GM23338 (cell line): ENCODE data around the gene WNT7A. TPM values are rescaled to one million over a fixed set of nuclear protein-coding genes. Genes with fewer than 3 reads are reported as not detected.
A peak's percentile ranks its signal among the peaks of the same experiment; 100 is the strongest.

Experiments used
- ATAC-seq: fragments of 200-7000 bp; cut with Tn5 transposase; 3 replicates; pipeline ENCODE4 v1.9.1; 2020
- DNase-seq: peaks from one replicate; pipeline ENCODE4 v3.0.0-alpha.2; 2015; ENCODE audit warnings: low spot score
- H2AFZ ChIP-seq: fragments of 200-600 bp; sonication (generic); 2 replicates; pipeline ENCODE4 v1.8.0; 2016; ENCODE audit warnings: antibody characterized with exemption, mild to moderate bottlenecking, moderate library complexity
- H3F3A ChIP-seq: fragments of 200-600 bp; sonication (generic); replicated peaks from 2 replicates; pipeline ENCODE4 v1.8.0; 2017; ENCODE audit warnings: antibody characterized with exemption, mixed run types, low read depth
- H3K27ac ChIP-seq: fragments of 200-600 bp; sonication (generic); 2 replicates; pipeline ENCODE4 v1.6.1; 2016; ENCODE audit warnings: low read depth
- H3K27me3 ChIP-seq: fragments of 200-600 bp; sonication (generic); 2 replicates; pipeline ENCODE4 v1.8.0; 2016; ENCODE audit warnings: mild to moderate bottlenecking, mixed run types, moderate library complexity; ENCODE audit not compliant: insufficient read depth
- H3K36me3 ChIP-seq: fragments of 200-600 bp; sonication (generic); 2 replicates; pipeline ENCODE4 v1.8.0; 2016; ENCODE audit warnings: mild to moderate bottlenecking; ENCODE audit not compliant: insufficient read depth
- H3K4me1 ChIP-seq: fragments of 200-600 bp; sonication (generic); 2 replicates; pipeline ENCODE4 v1.8.0; 2016; ENCODE audit warnings: mild to moderate bottlenecking, moderate library complexity; ENCODE audit not compliant: insufficient read depth
- H3K4me2 ChIP-seq: fragments of 200-600 bp; sonication (generic); 2 replicates; pipeline ENCODE4 v1.7.1; 2017; ENCODE audit warnings: mixed run types
- H3K4me3 ChIP-seq: fragments of 200-600 bp; sonication (generic); 2 replicates; pipeline ENCODE4 v1.6.1; 2016; ENCODE audit warnings: mixed run types
- H3K79me2 ChIP-seq: fragments of 200-600 bp; sonication (generic); replicated peaks from 2 replicates; pipeline ENCODE4 v1.8.0; 2017; ENCODE audit warnings: mild to moderate bottlenecking; ENCODE audit not compliant: insufficient read depth
- H3K9me2 ChIP-seq: fragments of 200-600 bp; sonication (generic); 2 replicates; pipeline ENCODE4 v1.8.0; 2017; ENCODE audit not compliant: insufficient read depth
- H4K20me1 ChIP-seq: fragments of 200-600 bp; sonication (generic); replicated peaks from 2 replicates; pipeline ENCODE4 v1.8.0; 2017; ENCODE audit warnings: mild to moderate bottlenecking; ENCODE audit not compliant: insufficient read depth
- H3K27ac Mint-ChIP-seq: 2 replicates; pipeline ENCODE4 v1.8.0; 2020; ENCODE audit warnings: inconsistent platforms, mild to moderate bottlenecking, moderate library complexity, mixed read lengths
- H3K27me3 Mint-ChIP-seq: 3 replicates; pipeline ENCODE4 v1.8.0; 2022; ENCODE audit warnings: low read depth, mild to moderate bottlenecking, moderate library complexity, mixed read lengths, inconsistent platforms; ENCODE audit not compliant: insufficient read depth, poor library complexity
- H3K36me3 Mint-ChIP-seq: 3 replicates; pipeline ENCODE4 v1.8.0; 2021; ENCODE audit warnings: low read depth, mild to moderate bottlenecking, inconsistent platforms, moderate library complexity, mixed read lengths
- H3K4me1 Mint-ChIP-seq: 3 replicates; pipeline ENCODE4 v1.8.0; 2020; ENCODE audit warnings: mild to moderate bottlenecking, inconsistent platforms, mixed read lengths
- H3K4me3 Mint-ChIP-seq: 3 replicates; pipeline ENCODE4 v1.8.0; 2021; ENCODE audit warnings: moderate library complexity, mild to moderate bottlenecking, inconsistent platforms, mixed read lengths
- H3K9me3 Mint-ChIP-seq: 3 replicates; pipeline ENCODE4 v1.8.0; 2020; ENCODE audit warnings: moderate library complexity, mild to moderate bottlenecking, inconsistent platforms, mixed read lengths
- CREB1 ChIP-seq: fragments of 250-450 bp; sonication (Bioruptor Pico); IDR thresholded peaks from 2 replicates; pipeline ENCODE4 v1.5.0; 2020; ENCODE audit warnings: low read depth, mild to moderate bottlenecking, moderate library complexity
- CTCF ChIP-seq, 2 experiments: fragments of 200-600 bp in 1 of 2; sonication (generic) in 1 of 2; conservative IDR thresholded peaks; 2 replicates each; pipeline versions ENCODE4 v1.5.1 to v1.6.1; 2016 to 2017; ENCODE audit warnings: antibody characterized with exemption in 2 of 2, low read depth in 2 of 2, mild to moderate bottlenecking in 2 of 2, moderate library complexity in 1 of 2
- ETS1 ChIP-seq: IDR thresholded peaks from 2 replicates; pipeline ENCODE4 v1.6.1; 2016; ENCODE audit warnings: antibody characterized with exemption
- ZNF114 ChIP-seq: fragments of 250-450 bp; sonication (Bioruptor Pico); IDR thresholded peaks from 2 replicates; pipeline ENCODE4 v1.5.0; 2020; ENCODE audit warnings: mild to moderate bottlenecking, moderate library complexity
- ZNF331 ChIP-seq: fragments of 250-450 bp; sonication (Bioruptor Pico); IDR thresholded peaks from 2 replicates; pipeline ENCODE4 v1.5.0; 2020; ENCODE audit warnings: low read depth, mild to moderate bottlenecking, moderate library complexity
- polyA plus RNA-seq: library from polyadenylated mRNA; unstranded; fragments of >200 nt; fragmentation: Nextera tagmentation; extraction: Ambion mirVana; gene quantifications from 2 replicates; pipeline ENCODE4 v1.2.1, GENCODE V29; 2016
- total RNA-seq: library from RNA; depleted of rRNA; stranded (reverse); fragments of >200 nt; shearing (Covaris generic); gene quantifications from 2 replicates; pipeline ENCODE4 v1.2.3, GENCODE V29; 2014

WNT7A gene
- total and polyA plus RNA-seq, 2 experiments from 2014 or later, result not detected

- H3K79me2 ChIP-seq, result no peaks in the 10 kb centered on the region
- H3F3A ChIP-seq, result no peaks in the 10 kb centered on the region
- no peaks in the 10 kb centered on the region for H4K20me1 ChIP-seq
- no peak for ATAC-seq
- Mint-ChIP-seq H3K9me3 (no peaks in the 10 kb centered on the region), H3K27ac (no peak overlapping the region), H3K27me3 (peaks cover 33% of the 10 kb centered on the region), H3K4me1 (no peaks in the 10 kb centered on the region; the same call in 2 of the 3 replicates), H3K4me3 (no peak overlapping the region), H3K36me3 (no peaks in the 10 kb centered on the region; the same call in 2 of the 3 replicates)
- H3K36me3 ChIP-seq, result no peaks in the 10 kb centered on the region
- H3K9me2 ChIP-seq, result no peaks in the 10 kb centered on the region
- no peak overlapping the region for H3K4me3 ChIP-seq
- no peak overlapping the region for H2AFZ ChIP-seq
- TF ChIP-seq ZNF331, result no peak
- no peak for TF ChIP-seq CTCF (conservative IDR thresholded peaks at IDR 0.05; ENCODE audit: low read depth in 2 of 2)
- peaks cover 32% of the 10 kb centered on the region for H3K27me3 ChIP-seq
- H3K4me2 ChIP-seq, result no peak overlapping the region
- H3K4me1 ChIP-seq, result no peaks in the 10 kb centered on the region
- H3K27ac ChIP-seq, result no peak overlapping the region
- no peak for DNase-seq
Measured at GRCh38 chr3:13885704-13886010, 5.8 kb upstream of the WNT7A start.

- H3K27me3 ChIP-seq, result peaks cover 38% of the 10 kb centered on the region
- no peaks in the 10 kb centered on the region; the same call in 2 of the 3 replicates for H3K36me3 Mint-ChIP-seq
- no peaks in the 10 kb centered on the region for H3K9me3 Mint-ChIP-seq
- peak; percentile 81 for DNase-seq
- no peak overlapping the region for H3K4me3 Mint-ChIP-seq
- peaks cover 32% of the 10 kb centered on the region for H3K27me3 Mint-ChIP-seq
- TF ChIP-seq CTCF (conservative IDR thresholded peaks at IDR 0.05; ENCODE audit: low read depth in 2 of 2) (peak; percentile 91 to 95), CREB1 (CRISPR knock-in tag) (no peak), ZNF114 (CRISPR knock-in tag) (no peak)
- H3K4me1 ChIP-seq, result no peaks in the 10 kb centered on the region
- H3K27ac Mint-ChIP-seq, result no peak overlapping the region
- no peak overlapping the region for H2AFZ ChIP-seq
- H3K4me3 ChIP-seq, result no peak overlapping the region
- H3K27ac ChIP-seq, result no peak overlapping the region
- no peaks in the 10 kb centered on the region for H3K79me2 ChIP-seq
- H3F3A ChIP-seq, result no peaks in the 10 kb centered on the region
- ATAC-seq, result peak; percentile 81
- no peaks in the 10 kb centered on the region for H3K36me3 ChIP-seq
- no peak overlapping the region for H3K4me2 ChIP-seq
- no peaks in the 10 kb centered on the region for H3K9me2 ChIP-seq
- H4K20me1 ChIP-seq, result no peaks in the 10 kb centered on the region
- H3K4me1 Mint-ChIP-seq, result no peaks in the 10 kb centered on the region; the same call in 2 of the 3 replicates
Measured at GRCh38 chr3:13884851-13885703, 5.2 kb upstream of the WNT7A start.

GRCh38 chr3:13883681-13884080 lies 3.8 kb upstream of the WNT7A start:
- Histone ChIP-seq H3K9me2 (no peaks in the 10 kb centered on the region), H3K27ac (no peak overlapping the region), H3K4me3 (no peak overlapping the region), H3K4me2 (no peak overlapping the region), H3K4me1 (no peaks in the 10 kb centered on the region; the same call in 1 of the 2 replicates), H3K27me3 (peaks cover 51% of the 10 kb centered on the region), H3K36me3 (no peaks in the 10 kb centered on the region), H4K20me1 (no peaks in the 10 kb centered on the region), H2AFZ (no peak overlapping the region), H3K79me2 (no peaks in the 10 kb centered on the region), H3F3A (no peaks in the 10 kb centered on the region)
- Mint-ChIP-seq H3K27ac (no peak overlapping the region), H3K4me1 (no peaks in the 10 kb centered on the region; the same call in 2 of the 3 replicates), H3K9me3 (no peaks in the 10 kb centered on the region), H3K36me3 (no peaks in the 10 kb centered on the region; the same call in 2 of the 3 replicates), H3K27me3 (peaks cover 40% of the 10 kb centered on the region), H3K4me3 (no peak overlapping the region)
- DNase-seq (no peak), ATAC-seq (no peak)
- no peak for TF ChIP-seq ETS1
